KG1 (cell line): ENCODE results near the gene RNASEL.
"Not testable (repeated sequence)": the region's sequence is repeated elsewhere in the genome, so short reads cannot be mapped to it uniquely, and the experiment has no call there.

Experiments
- DNase-seq: peaks from one replicate; lab custom pipeline; 2025; lab: John Stamatoyannopoulos, UW

The RNASEL gene, protein sequence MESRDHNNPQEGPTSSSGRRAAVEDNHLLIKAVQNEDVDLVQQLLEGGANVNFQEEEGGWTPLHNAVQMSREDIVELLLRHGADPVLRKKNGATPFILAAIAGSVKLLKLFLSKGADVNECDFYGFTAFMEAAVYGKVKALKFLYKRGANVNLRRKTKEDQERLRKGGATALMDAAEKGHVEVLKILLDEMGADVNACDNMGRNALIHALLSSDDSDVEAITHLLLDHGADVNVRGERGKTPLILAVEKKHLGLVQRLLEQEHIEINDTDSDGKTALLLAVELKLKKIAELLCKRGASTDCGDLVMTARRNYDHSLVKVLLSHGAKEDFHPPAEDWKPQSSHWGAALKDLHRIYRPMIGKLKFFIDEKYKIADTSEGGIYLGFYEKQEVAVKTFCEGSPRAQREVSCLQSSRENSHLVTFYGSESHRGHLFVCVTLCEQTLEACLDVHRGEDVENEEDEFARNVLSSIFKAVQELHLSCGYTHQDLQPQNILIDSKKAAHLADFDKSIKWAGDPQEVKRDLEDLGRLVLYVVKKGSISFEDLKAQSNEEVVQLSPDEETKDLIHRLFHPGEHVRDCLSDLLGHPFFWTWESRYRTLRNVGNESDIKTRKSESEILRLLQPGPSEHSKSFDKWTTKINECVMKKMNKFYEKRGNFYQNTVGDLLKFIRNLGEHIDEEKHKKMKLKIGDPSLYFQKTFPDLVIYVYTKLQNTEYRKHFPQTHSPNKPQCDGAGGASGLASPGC

DNA sequence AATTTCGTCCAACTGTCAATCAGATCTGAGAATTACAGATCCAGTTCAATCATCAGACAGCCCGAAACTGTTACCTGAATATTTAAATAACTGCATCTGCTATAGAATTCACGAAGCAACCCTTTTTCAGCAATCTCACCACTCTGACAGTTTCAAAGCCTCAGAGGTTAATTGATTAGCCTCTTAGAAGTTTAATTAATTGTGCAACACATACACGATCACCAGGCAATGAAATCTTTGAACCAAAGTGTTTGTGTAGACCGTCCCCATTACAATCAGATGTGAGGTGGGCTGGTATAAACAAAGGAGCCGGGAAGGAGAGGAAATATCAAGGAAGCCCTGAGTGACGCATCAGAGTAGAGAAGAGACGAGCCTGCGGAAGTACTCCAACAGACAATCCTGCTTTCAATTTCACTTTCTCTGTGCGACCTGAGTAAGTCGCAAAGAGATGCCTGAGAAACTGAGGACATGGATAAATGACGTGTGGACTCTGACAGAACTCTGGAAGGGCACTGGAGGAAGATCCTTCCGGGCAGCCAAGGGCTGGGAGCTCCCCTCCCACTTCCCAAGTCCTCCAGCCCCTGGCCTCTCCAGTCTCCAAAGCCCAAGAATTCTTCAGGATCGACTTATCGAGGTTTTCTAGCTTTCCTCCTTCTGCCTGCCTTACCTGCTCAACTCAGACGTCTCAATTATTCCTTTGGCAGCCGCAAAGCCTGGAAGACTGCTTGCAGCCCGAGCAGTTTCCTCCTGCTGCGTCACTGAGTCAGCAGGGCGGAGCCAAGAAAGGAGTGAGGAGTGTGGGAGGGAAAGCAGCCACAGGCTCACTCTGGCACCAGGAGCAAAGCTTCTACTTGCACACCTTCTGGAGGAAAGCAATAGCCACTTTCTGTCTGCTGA lies at the start of gene RNASEL:
Gene RNASEL, minus strand, starts transcription at position 757 of the 897 bp plus-strand sequence. CDS start 2,450 bp downstream, outside the sequence.
- DNase-seq, result no peak

DNA sequence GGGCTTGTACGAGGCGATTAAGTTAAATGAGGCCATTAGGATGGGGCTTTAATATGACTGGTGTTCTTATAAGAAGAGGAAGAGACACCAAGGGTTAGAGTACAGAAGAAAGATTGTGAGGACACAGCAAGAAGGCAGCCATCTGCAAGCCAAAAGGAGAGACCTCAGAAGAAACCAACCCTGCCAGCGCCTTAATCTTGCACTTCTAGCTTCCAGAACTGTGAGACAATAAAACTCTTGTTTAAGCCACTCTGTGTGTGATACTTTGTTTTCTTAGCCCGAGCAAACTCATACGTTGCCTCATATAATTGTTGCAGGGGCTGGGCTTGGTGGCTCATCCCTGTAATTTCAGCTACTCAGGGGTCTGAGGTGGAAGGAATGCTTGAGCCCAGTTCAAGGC lies 48.7 kb upstream of the RNASEL start:
- no peak for DNase-seq

DNA sequence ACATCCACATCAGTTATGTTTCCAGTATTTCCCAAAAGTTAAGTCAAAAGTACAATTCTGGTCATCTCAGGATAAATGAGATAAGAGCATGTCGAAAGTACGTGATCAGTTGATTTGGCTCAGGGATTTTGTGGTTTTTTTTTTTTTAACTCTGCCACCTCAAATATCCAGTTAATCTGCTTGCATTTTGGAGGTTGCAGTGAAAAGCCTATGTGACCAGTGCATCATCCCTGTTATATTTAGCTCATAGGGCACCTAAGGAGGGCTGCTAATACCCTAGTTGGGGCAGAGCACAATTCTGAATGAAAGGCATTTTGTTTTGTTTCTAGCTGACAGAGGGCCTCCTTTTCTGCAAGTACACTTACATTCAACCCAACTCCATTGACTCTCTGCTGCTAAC lies 46.8 kb upstream of the RNASEL start:
- no peak for DNase-seq

DNA sequence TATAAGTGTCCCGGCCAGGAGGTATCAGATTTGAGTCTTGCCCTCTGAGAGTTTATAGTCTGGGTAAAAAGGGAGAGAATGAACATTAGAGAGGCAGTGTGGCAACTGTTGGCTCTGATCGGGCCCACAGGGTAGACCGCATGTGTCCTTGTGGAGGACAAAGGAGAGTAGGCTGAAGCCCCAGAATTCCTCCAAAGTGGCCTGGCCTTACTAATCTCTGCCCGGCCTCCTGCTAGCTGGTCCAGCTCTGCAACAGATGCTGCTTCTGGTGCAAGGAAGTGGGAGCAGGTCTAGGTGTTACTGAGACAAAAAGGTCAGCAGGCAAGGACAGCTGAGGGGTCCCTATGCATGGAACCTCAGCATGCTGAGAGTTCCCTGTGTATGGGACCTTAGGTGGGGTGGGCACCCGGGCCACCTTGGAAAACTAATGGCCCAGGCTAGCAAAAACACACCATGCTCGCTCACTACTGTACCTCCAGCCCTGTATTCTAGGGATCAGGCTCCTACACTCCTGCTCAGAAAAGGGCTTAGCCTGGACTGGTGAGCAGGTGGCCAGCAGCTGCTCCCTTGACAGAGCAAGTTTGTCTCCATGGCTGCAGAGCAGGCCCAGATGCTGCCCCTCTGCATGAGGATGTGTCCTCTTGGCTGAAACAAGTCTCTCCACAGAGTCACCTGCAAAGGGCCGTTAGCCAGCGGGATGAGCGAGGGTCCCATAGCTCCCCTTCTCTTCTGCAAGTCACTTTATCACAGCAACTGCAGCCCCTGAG lies 45.4 kb upstream of the RNASEL start:
- DNase-seq, result no peak

DNA sequence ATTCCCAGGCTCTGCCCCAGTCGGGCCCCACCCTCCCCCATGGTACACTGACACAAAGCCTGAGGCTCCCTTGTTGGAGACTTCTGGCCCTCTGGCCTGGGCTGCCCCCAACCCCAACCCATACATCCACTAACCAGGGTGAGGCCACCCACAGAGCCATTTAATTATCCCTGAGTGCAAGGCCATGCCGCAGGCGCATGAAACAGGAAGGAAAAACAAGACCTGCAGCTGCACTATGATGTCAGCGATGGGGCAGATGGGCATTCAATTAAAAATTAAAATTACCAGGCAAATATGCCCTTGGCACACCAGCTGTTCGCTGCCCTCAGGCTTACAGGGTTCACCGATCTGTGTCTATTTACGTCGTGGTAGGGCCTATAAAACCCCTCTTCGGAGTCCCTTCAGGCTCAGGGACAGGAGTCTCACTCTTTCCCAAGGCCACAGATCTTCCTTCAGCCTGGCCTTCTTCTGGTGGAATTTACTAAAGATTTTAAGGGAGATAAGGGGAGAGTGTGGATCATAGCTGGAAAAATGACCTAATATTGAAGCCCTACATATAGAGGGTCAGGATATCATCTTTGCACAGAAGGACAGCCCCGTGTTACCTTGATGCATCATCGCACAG lies 44.7 kb upstream of the RNASEL start:
- no peak for DNase-seq

DNA sequence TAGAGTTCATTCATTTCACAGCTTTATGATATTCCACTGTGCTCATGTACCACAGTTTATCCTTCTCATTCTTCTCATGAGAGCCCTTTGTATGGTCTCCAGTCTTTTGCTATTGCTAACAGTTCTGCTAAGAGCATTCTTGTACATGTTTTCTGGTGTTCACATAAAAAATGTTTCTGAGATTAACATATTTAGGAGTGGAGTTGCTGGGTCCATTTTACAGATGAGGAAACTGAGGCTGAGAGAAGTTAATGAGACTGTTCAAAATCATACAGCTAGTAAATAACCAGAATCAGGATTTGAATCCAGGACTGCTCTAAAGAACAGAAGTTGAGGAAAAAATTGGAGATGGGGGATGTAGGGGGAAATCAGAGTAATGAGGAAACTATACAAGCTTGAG lies 44.0 kb upstream of the RNASEL start:
- DNase-seq, result no peak

DNA sequence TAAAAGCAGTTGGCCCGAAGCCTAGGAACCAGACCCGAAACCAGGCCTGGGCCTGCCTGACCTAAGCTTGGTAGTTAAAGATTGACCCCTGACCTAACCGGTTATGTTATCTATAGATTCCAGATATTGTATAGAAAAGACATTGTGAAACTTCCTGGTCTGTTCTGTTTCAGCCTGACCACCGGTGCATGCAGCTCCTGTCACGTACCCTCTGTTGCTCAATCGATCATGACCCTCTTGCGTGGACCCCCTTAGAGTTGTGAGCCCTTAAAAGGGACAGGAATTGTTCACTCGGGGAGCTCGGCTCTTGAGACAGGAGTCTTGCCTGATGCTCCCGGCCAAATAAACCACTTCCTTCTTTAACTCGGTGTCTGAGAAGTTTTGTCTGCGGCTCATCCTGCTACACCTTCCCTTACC lies 43.4 kb upstream of the RNASEL start:
- DNase-seq, result not testable (repeated sequence)

DNA sequence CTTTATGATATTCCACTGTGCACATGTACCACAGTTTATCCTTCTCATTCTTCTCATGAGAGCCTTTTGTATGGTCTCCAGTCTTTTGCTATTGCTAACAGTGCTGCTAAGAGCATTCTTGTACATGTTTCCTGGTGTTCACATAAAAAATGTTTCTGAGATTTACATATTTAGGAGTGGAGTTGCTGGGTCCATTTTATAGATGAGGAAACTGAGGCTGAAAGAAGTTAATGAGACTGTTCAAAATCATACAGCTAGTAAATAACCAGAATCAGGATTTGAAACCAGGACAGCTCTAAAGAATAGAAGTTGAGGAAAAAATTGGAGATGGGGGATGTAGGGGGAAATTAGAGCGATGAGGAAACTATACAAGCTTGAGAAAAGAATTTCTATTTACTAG lies 42.9 kb upstream of the RNASEL start:
- DNase-seq, result no peak

DNA sequence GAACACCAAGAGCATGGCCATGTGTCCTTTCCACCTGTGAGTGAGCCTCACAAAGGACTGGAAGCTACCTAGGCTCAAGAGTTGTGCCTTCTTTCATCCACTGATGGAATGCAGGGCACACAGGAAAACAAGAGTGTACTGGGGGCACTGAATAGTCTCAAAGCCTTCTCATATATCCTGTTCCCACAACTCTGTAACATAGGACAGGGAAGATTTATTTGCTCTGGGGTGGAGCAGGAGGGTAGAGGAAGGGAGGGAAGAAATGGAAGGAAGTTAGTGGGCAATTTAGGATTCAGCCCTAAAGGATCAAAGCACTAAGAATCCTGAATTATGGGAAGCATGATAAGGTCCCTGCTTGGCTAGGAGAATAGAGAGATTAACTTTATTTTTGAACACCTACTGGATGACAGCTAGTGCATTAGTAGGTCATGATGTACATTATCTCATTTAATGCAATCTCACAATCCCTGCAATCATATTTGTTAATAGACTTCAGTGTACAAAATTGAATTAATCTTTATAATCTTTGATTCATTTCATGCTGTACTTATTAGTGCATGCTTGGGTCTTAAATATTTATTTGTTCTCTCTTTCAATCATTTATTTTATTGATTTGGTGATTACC lies 42.1 kb upstream of the RNASEL start:
- no peak for DNase-seq

DNA sequence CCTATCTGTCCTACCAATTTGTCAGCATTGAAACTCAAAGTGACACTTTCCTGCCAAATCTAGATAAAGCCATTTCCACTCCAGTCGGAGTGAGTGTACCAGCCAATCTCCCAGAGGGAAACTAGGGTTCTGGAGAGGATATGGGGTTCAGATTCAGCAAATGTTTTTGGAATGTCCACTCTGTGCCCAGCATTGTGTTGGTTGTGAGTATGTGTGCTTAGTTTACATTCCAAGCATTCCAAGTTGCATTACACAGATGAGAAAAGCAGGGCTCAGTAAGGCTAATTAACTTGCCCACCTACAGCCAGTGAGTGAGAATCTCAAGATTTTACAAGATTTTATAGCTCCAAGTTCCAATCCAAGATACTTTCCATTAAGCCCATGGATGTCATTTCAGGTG lies 41.5 kb upstream of the RNASEL start:
- DNase-seq, result no peak

DNA sequence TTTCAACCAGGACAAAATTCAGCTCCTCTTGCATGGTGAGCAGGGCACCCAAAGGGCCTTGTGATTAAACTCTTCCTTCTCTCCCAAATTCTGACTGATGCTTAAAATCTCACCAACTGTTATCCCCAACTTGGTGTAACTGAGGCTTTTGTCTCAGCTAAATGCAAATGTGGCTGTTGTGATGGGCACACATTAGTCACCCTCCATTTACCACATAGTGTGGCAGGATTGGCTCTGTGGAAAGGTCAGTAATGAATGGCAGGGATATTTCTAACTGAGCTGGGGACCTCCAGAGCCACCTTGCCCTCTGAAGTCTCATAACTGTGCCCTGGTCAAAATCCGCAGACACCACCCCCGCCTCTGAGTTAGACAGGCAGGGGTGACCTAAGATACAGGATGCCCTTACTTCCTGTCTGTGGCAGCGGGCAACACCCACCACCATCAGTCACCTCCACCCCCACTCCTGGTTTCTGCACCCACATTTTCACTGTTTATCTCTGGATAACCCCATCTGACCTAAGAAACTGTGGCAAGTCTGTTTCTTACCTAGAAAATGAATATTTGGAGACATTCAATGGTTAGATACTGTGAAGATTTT lies 40.5 kb upstream of the RNASEL start:
- DNase-seq, result no peak

DNA sequence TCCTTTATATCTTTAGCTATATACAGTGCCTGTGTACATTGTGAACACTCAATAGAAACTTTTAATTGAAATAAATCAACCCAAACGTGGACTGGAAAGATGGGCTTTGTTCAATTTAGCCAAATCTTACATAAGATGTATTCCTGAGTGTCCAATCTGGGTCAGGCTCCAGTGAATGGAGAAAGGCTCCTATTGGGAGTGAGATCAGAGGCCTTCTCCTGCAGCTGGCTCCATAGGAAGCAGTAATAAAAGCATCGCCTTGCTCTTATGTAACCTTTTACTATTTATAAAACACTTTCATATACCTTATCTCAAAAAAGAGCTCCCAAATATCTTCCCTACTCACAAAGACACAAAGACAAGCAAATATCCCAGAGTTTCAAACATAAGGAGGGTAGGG lies 40.0 kb upstream of the RNASEL start:
- DNase-seq, result no peak

DNA sequence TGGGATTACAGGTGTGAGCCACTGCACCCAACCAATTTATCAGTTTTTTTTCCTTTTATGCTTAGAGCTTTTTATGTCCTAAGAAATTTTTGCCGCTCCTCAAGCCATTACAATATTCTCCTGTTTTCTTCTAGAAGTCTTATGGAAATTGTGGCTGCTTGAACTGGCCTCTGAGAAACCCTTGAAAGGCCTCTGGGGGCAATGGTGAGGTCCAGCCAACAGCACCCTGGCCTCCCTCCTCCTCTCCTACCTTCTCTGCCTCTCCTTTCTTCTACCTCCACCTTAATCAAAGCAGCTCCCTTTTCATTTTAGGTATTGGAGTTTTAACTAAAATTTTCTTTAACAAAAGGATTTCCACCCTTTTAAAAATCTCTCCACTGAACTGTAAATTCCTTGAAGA lies 39.6 kb upstream of the RNASEL start:
- DNase-seq, result no peak

DNA sequence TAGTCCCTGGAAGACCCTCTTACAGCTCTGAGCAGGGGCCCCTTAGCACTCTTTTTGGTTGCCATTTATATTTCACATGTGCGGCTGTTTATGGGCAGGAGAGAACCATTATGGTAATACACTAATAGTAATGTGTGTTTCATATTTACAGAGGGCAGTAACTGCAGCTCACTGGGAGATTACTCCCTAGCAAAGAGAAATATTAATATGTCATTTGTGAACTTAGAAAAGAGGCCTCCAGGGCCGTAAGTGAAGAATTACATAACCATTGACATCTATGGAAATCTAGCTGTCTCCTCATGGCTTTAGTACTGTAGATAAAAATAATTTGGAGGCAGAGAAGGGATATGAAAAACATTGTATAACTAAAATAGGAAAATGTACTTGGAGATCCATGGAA lies 38.6 kb upstream of the RNASEL start:
- DNase-seq, result no peak

DNA sequence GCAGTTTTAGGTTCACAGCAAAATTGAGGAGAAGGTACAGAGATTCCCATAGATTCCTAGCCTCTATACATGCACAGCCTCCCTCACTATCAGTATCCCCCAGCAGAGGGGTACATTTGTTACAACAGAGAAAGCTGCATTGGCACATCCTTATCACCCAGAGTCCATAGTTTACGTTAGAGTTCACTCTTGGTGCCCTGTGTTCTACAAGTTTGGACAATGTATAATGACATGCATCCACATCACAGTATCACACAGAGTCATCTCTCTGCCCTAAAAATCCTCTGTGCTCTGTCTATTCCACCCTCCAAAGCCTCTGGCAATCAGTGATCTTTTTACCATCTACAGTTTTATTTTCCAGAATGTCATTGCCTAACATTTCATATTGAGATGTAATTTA lies 37.5 kb upstream of the RNASEL start:
- no peak for DNase-seq

DNA sequence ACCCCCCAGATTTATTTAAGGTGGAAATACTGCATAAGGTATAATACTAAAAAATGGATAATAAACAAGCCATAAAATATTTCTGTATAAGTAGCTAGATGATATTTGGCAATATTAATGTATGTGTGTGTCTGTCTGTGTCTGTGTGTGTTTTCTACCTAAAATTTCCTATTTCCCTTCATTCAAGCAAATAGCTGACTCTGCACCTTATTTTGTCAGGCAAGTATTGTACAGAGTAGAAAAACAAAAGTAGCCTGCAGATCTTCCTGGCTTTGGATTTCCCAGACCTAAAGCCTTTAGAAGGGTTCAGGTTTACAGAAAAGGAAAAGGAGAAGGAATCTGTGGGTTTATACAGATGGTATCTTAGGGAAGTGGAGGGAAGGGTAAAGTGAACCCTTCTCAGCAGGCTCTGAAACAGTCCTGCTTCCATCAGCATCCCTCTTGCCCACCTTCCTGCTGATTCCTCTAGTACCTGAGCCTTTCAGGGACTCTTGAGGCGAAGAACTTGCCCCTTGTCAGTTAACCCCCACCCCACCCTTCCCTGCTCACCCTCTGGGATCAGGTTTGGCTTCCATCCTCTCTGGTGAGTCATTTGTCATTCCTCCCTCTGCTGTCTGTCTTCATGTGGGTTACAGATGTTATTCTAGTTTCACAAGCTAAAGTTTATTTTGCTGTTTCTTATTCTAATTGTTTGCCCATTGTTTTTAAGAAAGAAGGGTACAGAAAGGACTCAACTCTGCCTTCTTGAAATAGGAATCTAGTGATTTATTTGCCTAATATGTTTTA lies 36.9 kb upstream of the RNASEL start:
- DNase-seq, result no peak

DNA sequence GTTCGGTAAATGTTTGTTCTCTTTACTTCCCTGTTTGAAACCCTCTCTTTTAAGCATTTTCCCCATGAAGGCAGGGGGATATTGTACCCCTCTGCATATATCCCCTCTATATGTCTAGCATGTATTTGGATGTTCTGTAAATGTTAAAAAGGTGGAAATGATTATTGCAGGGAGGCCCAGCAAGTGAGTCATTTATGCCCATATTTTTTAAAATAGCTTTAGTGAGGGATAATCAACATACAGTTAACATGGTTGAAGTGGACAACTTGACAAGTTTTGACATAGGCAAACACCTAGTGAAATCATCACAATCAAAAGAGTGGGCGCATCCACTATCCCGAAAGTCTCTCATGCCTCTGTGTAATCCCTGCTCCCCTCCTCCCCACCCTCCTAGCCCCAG lies 36.0 kb upstream of the RNASEL start:
- DNase-seq, result no peak

DNA sequence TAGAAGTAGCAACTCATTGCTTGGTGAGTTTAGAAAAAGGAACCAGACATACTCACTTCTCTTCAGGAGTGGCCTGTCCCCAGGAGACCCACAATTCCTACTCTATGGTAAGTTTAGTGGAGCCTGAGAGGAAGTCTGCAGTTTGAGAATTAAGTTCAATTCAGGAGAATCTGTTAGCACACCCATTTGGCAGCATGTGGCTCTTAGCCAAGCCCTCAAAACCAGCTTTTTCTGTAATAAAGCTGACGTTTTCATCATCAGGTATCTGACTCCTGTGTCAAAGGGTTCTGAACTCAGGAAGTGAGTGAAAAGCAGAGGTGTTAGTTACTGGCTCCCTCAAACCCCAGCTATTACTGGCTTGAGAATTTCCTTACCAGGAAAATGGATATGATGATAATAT lies 35.5 kb upstream of the RNASEL start:
- no peak for DNase-seq

DNA sequence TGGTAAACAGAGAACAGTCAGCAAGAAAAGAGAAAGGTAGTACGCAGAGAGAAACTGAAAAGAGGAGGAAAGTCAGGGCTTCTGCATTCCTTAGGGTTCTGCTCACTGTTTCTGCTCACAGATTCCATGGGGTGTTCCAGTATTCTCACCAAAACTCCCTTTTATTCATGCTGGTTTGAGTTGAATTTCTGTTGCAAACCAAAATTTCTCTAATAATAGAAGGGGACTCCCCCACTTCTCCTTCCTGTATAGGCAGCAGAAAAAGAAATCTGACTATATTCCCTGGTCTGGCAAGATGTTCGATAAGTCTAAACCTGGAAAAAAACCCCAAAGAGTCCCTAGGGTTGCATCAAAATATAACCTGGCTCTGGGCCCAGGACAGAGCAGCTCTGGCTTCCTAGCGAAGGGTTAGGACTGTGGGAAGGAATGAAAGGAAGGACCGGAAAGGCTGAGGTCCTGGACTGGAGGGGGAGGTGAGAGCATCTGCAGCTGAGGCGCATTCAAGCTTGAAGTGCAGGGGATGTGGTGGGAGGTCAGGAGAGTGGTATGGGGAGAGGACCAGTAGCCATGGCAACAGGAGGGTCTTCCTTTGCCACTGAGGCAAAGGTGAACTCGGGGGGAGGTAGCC lies 34.0 kb upstream of the RNASEL start:
- DNase-seq, result no peak
